ENCODE measurements around the gene RFTN2. TPM values are rescaled to one million over a fixed set of nuclear protein-coding genes. Genes with fewer than 3 reads are reported as not detected.

The RFTN2 gene
- total and polyA plus RNA-seq, 2 experiments from 2014 or later, result 0.42 to 2.1 TPM

GRCh38 chr2:197708331-197708730, 32.9 kb upstream of the RFTN2 start (continued):
- TF ChIP-seq EZH2 (IDR thresholded peaks at IDR 0.05; ENCODE audit: low read depth, unreplicated experiment) (no peak), STAT1 (IDR thresholded peaks at IDR 0.05; ENCODE audit: unreplicated experiment) (no peak), POLR2AphosphoS5 (IDR thresholded peaks at IDR 0.05; ENCODE audit: low read depth) (no peak)

- Histone ChIP-seq H4K20me1 (replicated peaks; ENCODE audit: insufficient read depth) (peaks cover 33% of the 10 kb centered on the region), H3K27me3 (ENCODE audit: insufficient read depth) (no peaks in the 10 kb centered on the region), H3K9me2 (ENCODE audit: insufficient read depth) (no peaks in the 10 kb centered on the region), H3F3A (replicated peaks; ENCODE audit: low read depth) (no peaks in the 10 kb centered on the region), H3K36me3 (ENCODE audit: insufficient read depth) (peaks cover 10% of the 10 kb centered on the region; the same call in 1 of the 2 replicates), H3K27ac (ENCODE audit: low read depth) (no peak overlapping the region), H3K4me2 (peak overlapping the region; percentile 75), H3K79me2 (replicated peaks; ENCODE audit: insufficient read depth) (peaks cover 73% of the 10 kb centered on the region), H2AFZ (no peak overlapping the region), H3K4me3 (peak overlapping the region; percentile 81), H3K4me1 (ENCODE audit: insufficient read depth) (peaks cover 24% of the 10 kb centered on the region)
- H3K4me3 Mint-ChIP-seq, result peak overlapping the region; percentile 92
- no peaks in the 10 kb centered on the region; the same call in 2 of the 3 replicates for H3K9me3 Mint-ChIP-seq
- no peak for TF ChIP-seq ETS1 (IDR thresholded peaks at IDR 0.05)
- TF ChIP-seq ZNF462 (CRISPR knock-in tag; IDR thresholded peaks at IDR 0.05), result no peak
- TF ChIP-seq CTCF (conservative IDR thresholded peaks at IDR 0.05; ENCODE audit: low read depth in 2 of 2), result peak; percentile 62 to 91
- TF ChIP-seq EZH2phosphoT487 (IDR thresholded peaks at IDR 0.05; ENCODE audit: unreplicated experiment), result no peak
- no peak for TF ChIP-seq ZNF331 (CRISPR knock-in tag; IDR thresholded peaks at IDR 0.05; ENCODE audit: low read depth)
- TF ChIP-seq CREB1 (CRISPR knock-in tag; IDR thresholded peaks at IDR 0.05; ENCODE audit: low read depth), result no peak
- no peak for TF ChIP-seq EZH2 (IDR thresholded peaks at IDR 0.05; ENCODE audit: low read depth, unreplicated experiment)
- TF ChIP-seq NANOG (IDR thresholded peaks at IDR 0.05; ENCODE audit: borderline replicate concordance), result no peak
- TF ChIP-seq ZNF114 (CRISPR knock-in tag; IDR thresholded peaks at IDR 0.05), result no peak
- H3K27me3 Mint-ChIP-seq (ENCODE audit: insufficient read depth, low read depth, poor library complexity), result peaks cover 14% of the 10 kb centered on the region
- H3K27ac Mint-ChIP-seq, result no peak overlapping the region
- peaks cover 38% of the 10 kb centered on the region for H3K36me3 Mint-ChIP-seq (ENCODE audit: low read depth)
- H3K4me1 Mint-ChIP-seq, result peaks cover 28% of the 10 kb centered on the region
- DNase-seq (ENCODE audit: low spot score), result peak; percentile 69
- ATAC-seq, result no peak; the same call in 2 of the 3 replicates
Observed at GRCh38 chr2:197707316-197708213, 32.2 kb upstream of the RFTN2 start.

All from GM23338 (cell line).